ENCODE measurements around the gene GALNTL6.
A peak's percentile ranks its signal among the peaks of the same experiment; 100 is the strongest.

The GALNTL6 gene

GRCh38 chr4:171985129-171985528, 171.9 kb downstream of the GALNTL6 start:
- no peak for DNase-seq
- TF ChIP-seq GATA1 (IDR thresholded peaks at IDR 0.05; ENCODE audit: low read depth, low read length) (no peak), POLR2A (IDR thresholded peaks at IDR 0.05; ENCODE audit: low read length) (no peak)

- no peak for DNase-seq
These were observed 180.0 kb downstream of the GALNTL6 start for GRCh38 chr4:171993247-171993646.

GRCh38 chr4:172007889-172008288, 194.7 kb downstream of the GALNTL6 start:
- TF ChIP-seq GATA1 (IDR thresholded peaks at IDR 0.05; ENCODE audit: low read depth, low read length) (no peak), POLR2A (IDR thresholded peaks at IDR 0.05; ENCODE audit: low read length) (no peak)
- no peak for DNase-seq

More at GRCh38 chr4:171993247-171993646, 180.0 kb downstream of the GALNTL6 start:
- TF ChIP-seq POLR2A (IDR thresholded peaks at IDR 0.05; ENCODE audit: low read length), result no peak

GRCh38 chr4:172009446-172010230, 196.4 kb downstream of the GALNTL6 start:
- DNase-seq, result no peak
- TF ChIP-seq GATA1 (IDR thresholded peaks at IDR 0.05; ENCODE audit: low read depth, low read length), result no peak
- no peak for TF ChIP-seq POLR2A (IDR thresholded peaks at IDR 0.05; ENCODE audit: low read length)

GRCh38 chr4:172011196-172011595, 198.0 kb downstream of the GALNTL6 start:
- TF ChIP-seq GATA1 (IDR thresholded peaks at IDR 0.05; ENCODE audit: low read depth, low read length) (no peak), POLR2A (IDR thresholded peaks at IDR 0.05; ENCODE audit: low read length) (no peak)
- no peak for DNase-seq

- DNase-seq, result no peak
- TF ChIP-seq GATA1 (IDR thresholded peaks at IDR 0.05; ENCODE audit: low read depth, low read length), result no peak
- no peak for TF ChIP-seq POLR2A (IDR thresholded peaks at IDR 0.05; ENCODE audit: low read length)
These were observed 205.2 kb downstream of the GALNTL6 start for GRCh38 chr4:172018358-172018757.

- TF ChIP-seq POLR2A (IDR thresholded peaks at IDR 0.05; ENCODE audit: low read length) (no peak), GATA1 (IDR thresholded peaks at IDR 0.05; ENCODE audit: low read depth, low read length) (no peak)
- DNase-seq, result no peak
These were observed 222.4 kb downstream of the GALNTL6 start for GRCh38 chr4:172035562-172035961.

GRCh38 chr4:172040766-172041165, 227.6 kb downstream of the GALNTL6 start:
- TF ChIP-seq POLR2A (IDR thresholded peaks at IDR 0.05; ENCODE audit: low read length) (no peak), GATA1 (IDR thresholded peaks at IDR 0.05; ENCODE audit: low read depth, low read length) (no peak)
- no peak for DNase-seq

- TF ChIP-seq POLR2A (IDR thresholded peaks at IDR 0.05; ENCODE audit: low read length), result no peak
- no peak for TF ChIP-seq GATA1 (IDR thresholded peaks at IDR 0.05; ENCODE audit: low read depth, low read length)
- peak; percentile 0 to 23 for DNase-seq
These were observed 229.5 kb downstream of the GALNTL6 start for GRCh38 chr4:172042714-172043114.

GRCh38 chr4:172045981-172046380, 232.8 kb downstream of the GALNTL6 start:
- no peak for DNase-seq
- TF ChIP-seq POLR2A (IDR thresholded peaks at IDR 0.05; ENCODE audit: low read length), result no peak
- no peak for TF ChIP-seq GATA1 (IDR thresholded peaks at IDR 0.05; ENCODE audit: low read depth, low read length)

GRCh38 chr4:172048666-172049065, 235.5 kb downstream of the GALNTL6 start:
- TF ChIP-seq GATA1 (IDR thresholded peaks at IDR 0.05; ENCODE audit: low read depth, low read length), result no peak
- TF ChIP-seq POLR2A (IDR thresholded peaks at IDR 0.05; ENCODE audit: low read length), result no peak
- DNase-seq, result no peak

- DNase-seq, result no peak
- no peak for TF ChIP-seq GATA1 (IDR thresholded peaks at IDR 0.05; ENCODE audit: low read depth, low read length)
- TF ChIP-seq POLR2A (IDR thresholded peaks at IDR 0.05; ENCODE audit: low read length), result no peak
These were observed 237.7 kb downstream of the GALNTL6 start for GRCh38 chr4:172050911-172051310.

GRCh38 chr4:172055046-172055445, 241.8 kb downstream of the GALNTL6 start:
- TF ChIP-seq POLR2A (IDR thresholded peaks at IDR 0.05; ENCODE audit: low read length) (no peak), GATA1 (IDR thresholded peaks at IDR 0.05; ENCODE audit: low read depth, low read length) (no peak)
- DNase-seq, result no peak

GRCh38 chr4:172055498-172055897, 242.3 kb downstream of the GALNTL6 start:
- DNase-seq, result no peak
- no peak for TF ChIP-seq POLR2A (IDR thresholded peaks at IDR 0.05; ENCODE audit: low read length)
- TF ChIP-seq GATA1 (IDR thresholded peaks at IDR 0.05; ENCODE audit: low read depth, low read length), result no peak

- TF ChIP-seq POLR2A (IDR thresholded peaks at IDR 0.05; ENCODE audit: low read length) (no peak), GATA1 (IDR thresholded peaks at IDR 0.05; ENCODE audit: low read depth, low read length) (no peak)
- no peak for DNase-seq
These were observed 248.0 kb downstream of the GALNTL6 start for GRCh38 chr4:172061204-172061603.
